GM06990 (cell line): ENCODE results near the gene FBLN7.
"Not testable (repeated sequence)": the region's sequence is repeated elsewhere in the genome, so short reads cannot be mapped to it uniquely, and the experiment has no call there.

ENCODE experiments used
- DNase-seq: peaks from one replicate; pipeline ENCODE4 v3.0.0-alpha.2; 2011; ENCODE audit not compliant: insufficient read length; ENCODE audit errors: extremely low read depth
- H3K27me3 ChIP-seq: replicated peaks from 2 replicates; pipeline ENCODE4 v1.6.0; 2011; ENCODE audit warnings: low read length; ENCODE audit not compliant: control insufficient read depth, insufficient read depth
- H3K36me3 ChIP-seq: 2 replicates; pipeline ENCODE4 v1.5.1; 2011; ENCODE audit warnings: low read length; ENCODE audit not compliant: control insufficient read depth, insufficient read depth
- H3K4me3 ChIP-seq: replicated peaks from 2 replicates; pipeline ENCODE4 v1.5.1; 2011; ENCODE audit warnings: low read depth, mild to moderate bottlenecking, control low read depth, low read length
- TF ChIP-seq, protein P1 (sequence below): IDR thresholded peaks from 2 replicates; pipeline ENCODE4 v1.5.1; 2011; ENCODE audit warnings: low read length, control low read depth, mild to moderate bottlenecking, inconsistent platforms; ENCODE audit not compliant: insufficient read depth, poor library complexity, severe bottlenecking

Gene FBLN7

DNA sequence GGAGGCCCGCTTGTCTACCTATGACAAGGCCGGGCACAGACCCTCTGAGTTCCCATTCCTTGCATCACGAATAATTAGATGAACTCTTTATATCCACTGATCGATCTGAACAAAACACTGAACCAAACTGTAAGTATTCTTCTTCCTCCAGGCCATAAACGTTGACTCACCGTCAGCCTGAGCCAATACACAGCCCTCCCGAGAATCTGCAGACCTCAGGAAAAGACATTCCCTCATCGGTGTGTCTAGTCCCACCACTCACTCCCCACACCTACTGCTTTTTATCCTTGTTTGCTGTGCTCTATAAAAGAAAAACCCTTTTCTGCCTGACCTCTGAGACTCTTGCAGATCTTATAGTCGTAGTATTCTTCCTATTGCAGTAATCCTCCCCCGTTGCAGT, 42.1 kb upstream of the FBLN7 start:
- H3K4me3 ChIP-seq = no peak overlapping the region
- DNase-seq = no peak
- no peaks in the 10 kb centered on the region for H3K27me3 ChIP-seq
- TF ChIP-seq, protein P1, sequence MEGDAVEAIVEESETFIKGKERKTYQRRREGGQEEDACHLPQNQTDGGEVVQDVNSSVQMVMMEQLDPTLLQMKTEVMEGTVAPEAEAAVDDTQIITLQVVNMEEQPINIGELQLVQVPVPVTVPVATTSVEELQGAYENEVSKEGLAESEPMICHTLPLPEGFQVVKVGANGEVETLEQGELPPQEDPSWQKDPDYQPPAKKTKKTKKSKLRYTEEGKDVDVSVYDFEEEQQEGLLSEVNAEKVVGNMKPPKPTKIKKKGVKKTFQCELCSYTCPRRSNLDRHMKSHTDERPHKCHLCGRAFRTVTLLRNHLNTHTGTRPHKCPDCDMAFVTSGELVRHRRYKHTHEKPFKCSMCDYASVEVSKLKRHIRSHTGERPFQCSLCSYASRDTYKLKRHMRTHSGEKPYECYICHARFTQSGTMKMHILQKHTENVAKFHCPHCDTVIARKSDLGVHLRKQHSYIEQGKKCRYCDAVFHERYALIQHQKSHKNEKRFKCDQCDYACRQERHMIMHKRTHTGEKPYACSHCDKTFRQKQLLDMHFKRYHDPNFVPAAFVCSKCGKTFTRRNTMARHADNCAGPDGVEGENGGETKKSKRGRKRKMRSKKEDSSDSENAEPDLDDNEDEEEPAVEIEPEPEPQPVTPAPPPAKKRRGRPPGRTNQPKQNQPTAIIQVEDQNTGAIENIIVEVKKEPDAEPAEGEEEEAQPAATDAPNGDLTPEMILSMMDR = no peak
- peaks cover 13% of the 10 kb centered on the region for H3K36me3 ChIP-seq

DNA sequence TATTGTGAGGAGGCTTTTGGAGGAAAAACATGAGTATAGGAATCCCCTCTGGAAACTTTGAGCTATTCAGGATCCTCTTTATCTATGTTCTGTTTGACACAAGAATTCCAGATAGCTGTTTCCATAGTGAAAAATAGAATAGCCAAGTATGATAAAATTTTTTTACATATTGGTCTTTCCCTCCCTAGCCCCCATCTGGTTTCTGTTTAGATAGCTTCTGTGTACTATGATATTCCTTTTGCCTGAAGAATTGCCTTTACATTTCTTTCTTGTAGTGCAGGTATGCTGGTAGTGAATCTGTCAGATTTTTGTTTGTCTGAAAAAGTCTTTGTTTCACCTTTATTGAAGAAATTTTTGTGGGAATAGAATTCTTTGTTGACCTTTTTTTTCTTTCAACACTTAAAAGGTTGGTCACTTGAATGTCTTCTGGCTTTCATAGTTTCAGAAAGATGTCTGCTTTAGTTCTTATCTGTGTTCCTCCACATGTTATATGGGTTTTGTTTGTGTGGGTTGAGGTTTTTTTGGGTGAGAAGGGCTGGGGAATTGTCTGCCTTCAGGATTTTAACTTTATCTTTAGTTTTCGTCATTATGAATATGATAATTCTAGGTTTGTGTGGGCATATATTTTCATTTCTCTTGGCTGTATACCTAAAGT, 29.9 kb upstream of the FBLN7 start:
- TF ChIP-seq, protein P1 = no peak
- Histone ChIP-seq H3K27me3 (no peaks in the 10 kb centered on the region), H3K36me3 (peaks cover 6% of the 10 kb centered on the region), H3K4me3 (no peak overlapping the region)
- no peak for DNase-seq

DNA sequence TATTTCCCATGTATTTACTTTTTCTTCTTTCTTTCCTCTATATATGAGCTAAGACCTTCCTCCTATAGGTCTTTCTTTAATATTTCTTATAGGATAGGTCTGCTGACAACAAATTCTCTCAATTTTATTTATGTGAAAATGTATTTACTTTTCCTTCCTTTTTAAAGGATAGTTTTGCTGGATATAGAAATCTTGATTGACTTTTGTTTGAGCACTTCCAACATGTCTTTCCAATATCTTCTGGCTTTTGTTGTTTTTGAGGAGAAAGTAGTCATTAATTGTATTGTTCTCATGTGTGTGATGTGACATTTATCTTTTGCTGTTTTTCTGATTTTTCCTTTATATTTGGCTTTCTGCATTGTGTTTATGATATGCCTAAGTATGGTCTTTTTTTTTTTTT, 28.9 kb upstream of the FBLN7 start:
- TF ChIP-seq, protein P1 = no peak
- H3K27me3 ChIP-seq = no peaks in the 10 kb centered on the region
- no peak overlapping the region for H3K4me3 ChIP-seq
- peaks cover 6% of the 10 kb centered on the region for H3K36me3 ChIP-seq
- DNase-seq = no peak

DNA sequence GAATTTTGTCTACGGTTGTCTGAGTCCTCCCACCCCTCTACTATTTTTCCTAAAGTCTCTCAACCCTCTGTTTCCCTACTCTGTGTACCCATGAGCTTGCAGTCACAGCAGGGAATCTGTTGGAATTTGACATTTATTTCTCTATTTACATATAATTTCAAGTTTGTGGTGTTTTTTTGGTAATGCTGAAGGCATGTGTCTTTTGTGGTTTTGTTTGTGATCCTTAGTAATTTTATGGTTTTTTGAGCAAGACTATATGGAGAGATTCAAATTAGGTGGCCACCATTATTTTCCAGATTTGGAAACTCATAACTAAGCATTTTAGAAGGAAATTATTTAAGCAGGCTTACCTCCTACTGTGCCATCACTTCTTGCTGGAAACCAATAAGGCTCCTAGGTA, 27.2 kb upstream of the FBLN7 start:
- TF ChIP-seq, protein P1 = no peak

DNA sequence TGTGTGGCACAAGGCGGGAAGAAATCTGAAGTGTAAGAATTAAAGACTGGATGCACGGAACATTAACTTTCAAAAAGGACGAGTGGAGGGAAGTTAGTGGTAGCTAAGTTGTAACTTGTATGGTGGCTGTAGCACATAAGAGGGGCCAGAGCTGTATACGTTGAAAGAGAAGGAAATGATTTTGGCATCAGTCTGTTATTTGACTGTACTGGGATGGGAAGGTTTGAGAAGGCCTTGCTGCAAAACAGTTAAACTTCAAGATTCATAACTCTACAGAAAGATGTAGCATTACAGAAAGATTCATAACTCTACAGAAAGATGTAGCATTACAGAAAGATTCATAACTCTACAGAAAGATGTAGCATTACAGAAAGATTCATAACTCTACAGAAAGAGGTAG, 24.8 kb upstream of the FBLN7 start:
- not testable (repeated sequence) for DNase-seq, H3K36me3 ChIP-seq, H3K27me3 ChIP-seq, H3K4me3 ChIP-seq

More for the DNA sequence above, 27.2 kb upstream of the FBLN7 start:
- no peak for DNase-seq
- H3K27me3 ChIP-seq = no peaks in the 10 kb centered on the region
- no peak overlapping the region for H3K4me3 ChIP-seq
- H3K36me3 ChIP-seq = peaks cover 6% of the 10 kb centered on the region

DNA sequence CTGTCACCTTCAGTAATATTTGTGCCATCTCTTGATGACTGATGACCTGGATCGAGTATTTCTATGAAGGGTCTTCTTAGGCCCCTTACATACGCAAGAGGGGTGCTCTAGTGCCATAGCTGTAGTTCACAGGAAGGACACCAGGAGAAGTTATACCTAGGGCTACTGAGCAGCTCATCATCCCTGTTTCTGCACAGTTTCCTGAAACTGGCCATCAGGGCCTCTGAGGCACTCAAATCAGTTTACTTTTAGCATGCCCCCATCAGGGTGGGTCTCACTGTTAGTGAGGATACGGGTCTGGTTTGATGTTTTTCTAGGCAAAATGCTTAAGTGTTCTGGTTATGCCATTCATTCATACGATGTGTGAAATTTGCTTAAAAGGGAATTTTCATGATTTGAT, 20.0 kb upstream of the FBLN7 start:
- Histone ChIP-seq H3K36me3 (0 out of 2 replicates have a peak, but pooled peaks cover 1% of the 10 kb centered on the region), H3K27me3 (no peaks in the 10 kb centered on the region), H3K4me3 (no peak overlapping the region)
- DNase-seq = no peak
- TF ChIP-seq, protein P1 = no peak
